Vagina (tissue), 2 donors: ENCODE data around the gene SLC36A4. TPM values are rescaled to one million over a fixed set of nuclear protein-coding genes. Genes with fewer than 3 reads are reported as not detected.

Source experiments
- DNase-seq, 2 donors: peaks; one replicate each; pipeline ENCODE4 v3.0.0-alpha.2; 2017; ENCODE audit errors: extremely low spot score in 2 of 2
- H3K27ac ChIP-seq: fragments of 200-600 bp; sonication (generic); one replicate; pipeline ENCODE4 v1.5.1; 2019
- H3K27me3 ChIP-seq: fragments of 200-600 bp; sonication (generic); one replicate; pipeline ENCODE4 v1.5.1; 2019
- H3K36me3 ChIP-seq, 2 donors: fragments of 200-600 bp; sonication (generic); one replicate each; pipeline ENCODE4 v1.5.1; 2017 to 2019
- H3K4me1 ChIP-seq: fragments of 200-600 bp; sonication (generic); one replicate; pipeline ENCODE4 v1.5.1; 2019
- H3K4me3 ChIP-seq, 2 donors: fragments of 200-600 bp; sonication (generic); 1 replicate in 1 of 2; 2 replicates in 1 of 2; pipeline ENCODE4 v1.5.1; 2016 to 2019
- H3K9me3 ChIP-seq: fragments of 200-600 bp; sonication (generic); one replicate; pipeline ENCODE4 v1.5.1; 2019
- POLR2A ChIP-seq, 2 donors: fragments of 450-650 bp; IDR thresholded peaks; one replicate each; pipeline ENCODE4 v1.6.1; 2017; ENCODE audit warnings: antibody characterized with exemption in 2 of 2, mild to moderate bottlenecking in 2 of 2, moderate library complexity in 2 of 2
- POLR2AphosphoS5 ChIP-seq, 2 donors: sonication (generic); formaldehyde crosslinking; IDR thresholded peaks; one replicate each; pipeline ENCODE4 v1.9.0; 2017; ENCODE audit warnings: antibody characterized with exemption in 2 of 2, mild to moderate bottlenecking in 2 of 2, low read depth in 1 of 2; ENCODE audit not compliant: insufficient read depth in 1 of 2
- intact Hi-C: fragments of 100-400 bp; cut with DNase I; formaldehyde crosslinking; loops from one replicate; pipeline ENCODE4 v1.15.1; 2023
- total RNA-seq: library from RNA; depleted of rRNA; stranded (reverse); fragments of >200 nt; gene quantifications from one replicate; pipeline ENCODE4 v1.2.3, GENCODE V29; 2016
- TF ChIP-seq, protein P1 (sequence below), 3 experiments: fragments of 450-650 bp in 2 of 3; fragments of 200-600 bp in 1 of 3; sonication (generic) in 1 of 3; IDR thresholded peaks; one replicate each; pipeline ENCODE4 v1.5.1; 2017 to 2019; ENCODE audit warnings: antibody characterized with exemption in 3 of 3, mild to moderate bottlenecking in 2 of 3, moderate library complexity in 2 of 3

Gene SLC36A4
- total RNA-seq, 1 donor from 2014 or later = 16.7 TPM

DNA sequence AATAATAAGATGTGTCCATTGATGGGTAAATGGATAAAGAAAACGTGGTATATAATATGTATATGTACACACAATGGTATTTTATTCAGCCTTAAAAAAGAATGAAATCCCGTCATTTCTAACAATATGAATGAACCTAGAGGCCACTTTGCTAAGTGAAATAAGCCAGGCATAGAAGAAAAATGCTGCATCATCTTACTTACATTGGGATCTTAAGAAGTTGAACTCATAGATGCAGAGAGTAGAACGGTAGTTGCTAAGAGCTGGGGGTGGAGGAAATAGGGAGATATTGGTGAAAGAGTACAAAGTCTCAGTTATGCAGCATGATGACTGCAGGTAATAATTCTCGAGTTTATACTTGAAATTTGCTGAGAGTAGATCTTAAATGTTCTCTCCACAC is 14.3 kb upstream of the SLC36A4 start:
- no peak overlapping the region for H3K27ac ChIP-seq
- intact Hi-C loops = no loop called here
- no peaks in the 10 kb centered on the region for H3K27me3 ChIP-seq
- TF ChIP-seq, protein P1, sequence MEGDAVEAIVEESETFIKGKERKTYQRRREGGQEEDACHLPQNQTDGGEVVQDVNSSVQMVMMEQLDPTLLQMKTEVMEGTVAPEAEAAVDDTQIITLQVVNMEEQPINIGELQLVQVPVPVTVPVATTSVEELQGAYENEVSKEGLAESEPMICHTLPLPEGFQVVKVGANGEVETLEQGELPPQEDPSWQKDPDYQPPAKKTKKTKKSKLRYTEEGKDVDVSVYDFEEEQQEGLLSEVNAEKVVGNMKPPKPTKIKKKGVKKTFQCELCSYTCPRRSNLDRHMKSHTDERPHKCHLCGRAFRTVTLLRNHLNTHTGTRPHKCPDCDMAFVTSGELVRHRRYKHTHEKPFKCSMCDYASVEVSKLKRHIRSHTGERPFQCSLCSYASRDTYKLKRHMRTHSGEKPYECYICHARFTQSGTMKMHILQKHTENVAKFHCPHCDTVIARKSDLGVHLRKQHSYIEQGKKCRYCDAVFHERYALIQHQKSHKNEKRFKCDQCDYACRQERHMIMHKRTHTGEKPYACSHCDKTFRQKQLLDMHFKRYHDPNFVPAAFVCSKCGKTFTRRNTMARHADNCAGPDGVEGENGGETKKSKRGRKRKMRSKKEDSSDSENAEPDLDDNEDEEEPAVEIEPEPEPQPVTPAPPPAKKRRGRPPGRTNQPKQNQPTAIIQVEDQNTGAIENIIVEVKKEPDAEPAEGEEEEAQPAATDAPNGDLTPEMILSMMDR (IDR thresholded peaks at IDR 0.05) = no peak
- TF ChIP-seq POLR2A (IDR thresholded peaks at IDR 0.05) = no peak
- no peak for TF ChIP-seq POLR2AphosphoS5 (IDR thresholded peaks at IDR 0.05; ENCODE audit: insufficient read depth in 1 of 2, low read depth in 1 of 2)
- peaks cover 4% of the 10 kb centered on the region for H3K9me3 ChIP-seq
- DNase-seq = no peak
- H3K4me1 ChIP-seq = no peaks in the 10 kb centered on the region
- no peaks in the 10 kb centered on the region for H3K36me3 ChIP-seq
- H3K4me3 ChIP-seq = no peak overlapping the region

DNA sequence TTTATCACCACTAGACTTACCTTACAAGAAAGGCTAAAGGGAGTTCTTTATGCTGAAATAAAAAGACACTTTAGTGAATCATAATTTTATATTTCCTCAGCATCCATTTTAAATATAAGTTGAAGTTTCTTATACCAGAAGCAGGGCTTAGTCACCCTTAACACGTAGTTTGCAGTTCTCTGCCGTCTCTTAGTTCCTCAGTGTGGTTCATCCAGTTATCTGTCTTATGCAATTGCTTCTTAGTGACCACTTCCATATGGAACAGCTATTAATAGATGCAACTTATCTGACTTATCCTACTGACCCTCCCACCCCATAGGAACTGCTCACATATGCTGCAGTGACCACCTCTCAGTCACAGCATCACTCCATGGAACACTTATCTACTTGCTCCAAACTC is 11.7 kb upstream of the SLC36A4 start:
- Histone ChIP-seq H3K4me1 (no peaks in the 10 kb centered on the region), H3K27ac (no peak overlapping the region), H3K27me3 (no peaks in the 10 kb centered on the region), H3K9me3 (peaks cover 4% of the 10 kb centered on the region), H3K4me3 (no peak overlapping the region), H3K36me3 (no peaks in the 10 kb centered on the region)
- intact Hi-C loops = no loop called here
- TF ChIP-seq POLR2AphosphoS5 (IDR thresholded peaks at IDR 0.05; ENCODE audit: insufficient read depth in 1 of 2, low read depth in 1 of 2) (no peak), POLR2A (IDR thresholded peaks at IDR 0.05) (no peak)
- TF ChIP-seq, protein P1 (IDR thresholded peaks at IDR 0.05) = no peak
- DNase-seq = no peak

DNA sequence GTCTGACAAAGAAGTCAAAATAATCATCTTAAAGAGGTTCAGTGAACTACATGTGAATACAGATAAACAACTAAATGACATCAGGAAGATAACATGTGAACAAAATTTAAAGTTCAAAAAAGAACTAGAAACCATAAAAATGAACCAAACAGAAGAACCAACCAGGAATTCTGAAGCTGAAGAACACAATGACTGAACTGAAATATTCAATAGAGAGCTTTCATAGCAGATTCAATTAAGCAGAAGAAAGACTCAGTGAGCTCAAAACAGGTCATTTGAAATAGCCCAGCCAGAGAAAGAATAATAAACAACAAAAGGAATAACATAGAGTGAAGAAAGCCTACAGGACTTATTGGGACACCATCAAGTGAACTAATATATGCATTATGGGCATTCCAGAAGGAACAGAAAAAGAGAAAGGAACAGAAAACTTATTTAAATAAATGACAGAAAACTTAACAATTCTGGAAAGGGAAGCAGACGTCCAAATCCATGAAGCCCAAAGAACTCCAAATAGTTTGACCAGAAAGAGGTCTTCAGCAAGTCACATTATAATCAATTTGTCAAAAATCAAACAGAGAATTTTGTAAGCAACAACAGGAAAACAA is 11.0 kb upstream of the SLC36A4 start:
- TF ChIP-seq, protein P1 (IDR thresholded peaks at IDR 0.05) = no peak
- TF ChIP-seq POLR2AphosphoS5 (IDR thresholded peaks at IDR 0.05; ENCODE audit: insufficient read depth in 1 of 2, low read depth in 1 of 2) = no peak
- TF ChIP-seq POLR2A (IDR thresholded peaks at IDR 0.05) = no peak

DNA sequence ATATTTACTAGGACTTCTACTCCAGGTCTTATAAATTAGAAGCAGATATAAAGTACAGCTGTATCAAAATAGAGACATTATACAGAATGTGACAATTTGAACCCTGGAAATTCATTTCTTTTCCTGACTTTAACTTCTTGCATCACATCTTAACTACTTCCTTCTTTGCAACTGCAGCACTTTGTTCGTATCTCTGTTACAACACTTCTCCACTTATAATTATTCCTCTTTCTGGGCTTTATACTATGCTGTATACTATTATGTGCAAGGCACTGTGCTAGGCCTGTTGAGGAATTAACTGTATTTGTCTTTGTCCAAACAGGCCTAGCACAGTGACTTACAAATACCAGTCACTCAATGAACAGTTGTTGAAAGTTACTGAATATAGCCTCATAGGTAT is 1.8 kb upstream of the SLC36A4 start:
- DNase-seq = no peak
- H3K36me3 ChIP-seq = no peaks in the 10 kb centered on the region
- no peaks in the 10 kb centered on the region for H3K27me3 ChIP-seq
- no peak for TF ChIP-seq POLR2A (IDR thresholded peaks at IDR 0.05)
- no peak overlapping the region for H3K27ac ChIP-seq
- H3K9me3 ChIP-seq = no peaks in the 10 kb centered on the region
- no peak overlapping the region for H3K4me3 ChIP-seq
- H3K4me1 ChIP-seq = peaks cover 8% of the 10 kb centered on the region
- intact Hi-C loops = loop anchor here (5.0 kb wide), 1 partner anchor 1438 kb away; no protein-coding TSS in a partner anchor

More for the DNA sequence above, 11.0 kb upstream of the SLC36A4 start:
- intact Hi-C loops = no loop called here
- peaks cover 4% of the 10 kb centered on the region for H3K9me3 ChIP-seq
- no peaks in the 10 kb centered on the region for H3K27me3 ChIP-seq
- no peak overlapping the region for H3K27ac ChIP-seq
- H3K36me3 ChIP-seq = no peaks in the 10 kb centered on the region
- no peaks in the 10 kb centered on the region for H3K4me1 ChIP-seq
- no peak for DNase-seq
- H3K4me3 ChIP-seq = no peak overlapping the region

DNA sequence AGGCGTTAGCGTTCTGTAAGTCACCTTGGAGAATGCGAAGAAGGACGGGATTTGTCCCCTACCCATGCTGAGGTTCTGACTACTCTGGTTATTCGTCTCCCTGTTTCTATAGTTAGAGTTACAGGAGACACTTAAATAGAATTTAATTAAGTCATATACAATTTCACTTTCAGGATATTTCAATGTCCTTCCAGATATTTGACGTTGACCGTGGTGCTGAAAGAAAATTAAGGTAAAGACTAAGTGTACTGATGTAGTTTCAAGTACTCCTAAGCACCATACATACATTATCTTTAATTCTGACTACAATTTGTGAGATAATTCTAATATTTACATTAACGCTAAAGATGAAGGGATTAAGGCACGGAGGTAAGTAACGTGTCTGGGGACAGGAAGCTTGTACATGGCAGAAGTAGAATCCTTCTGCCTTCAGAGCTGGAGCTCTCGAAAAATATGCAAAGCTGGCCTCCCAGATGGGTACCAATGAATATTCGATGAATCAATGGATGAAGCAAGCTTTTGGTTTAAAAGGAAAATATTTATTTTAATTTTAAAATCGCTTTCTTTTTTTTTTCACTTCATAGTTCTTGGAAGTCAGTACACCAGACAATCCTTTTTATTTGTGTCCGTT is 539 bp upstream of the SLC36A4 start:
- DNase-seq = no peak
- Histone ChIP-seq H3K27ac (peak overlapping the region; percentile 97), H3K4me1 (peaks cover 8% of the 10 kb centered on the region), H3K27me3 (no peaks in the 10 kb centered on the region), H3K4me3 (peak overlapping the region; percentile 77 to 96), H3K9me3 (no peaks in the 10 kb centered on the region), H3K36me3 (no peaks in the 10 kb centered on the region)
- TF ChIP-seq POLR2AphosphoS5 (IDR thresholded peaks at IDR 0.05; ENCODE audit: insufficient read depth in 1 of 2, low read depth in 1 of 2) = no peak
- intact Hi-C loops = loop anchor here (5.0 kb wide), 1 partner anchor 1439 kb away; no protein-coding TSS in a partner anchor

DNA sequence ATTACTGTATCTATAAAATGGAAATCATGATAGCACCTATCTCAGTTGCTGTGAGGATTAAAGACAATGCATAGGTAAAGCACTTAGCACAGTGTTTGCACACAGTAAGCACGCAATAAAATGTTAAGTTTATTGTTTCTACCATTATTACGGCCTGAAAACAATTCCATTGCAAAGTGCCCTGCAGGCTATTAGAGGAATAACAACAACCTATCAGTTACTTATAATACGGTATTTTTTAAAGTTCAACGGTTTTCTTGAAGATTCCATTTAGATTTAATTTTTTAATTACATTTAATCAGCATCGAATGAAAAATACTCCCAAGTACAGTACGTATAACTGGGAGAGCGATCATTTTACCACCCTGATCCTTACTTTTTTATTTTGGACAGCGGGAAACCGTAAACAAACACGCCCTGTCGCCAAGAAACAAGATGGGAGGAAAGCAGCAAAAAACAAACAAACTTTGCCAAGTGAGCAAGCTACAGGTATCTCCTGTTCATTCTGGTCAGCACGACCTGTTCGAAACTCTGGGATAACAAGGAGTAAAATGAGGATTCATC is 893 bp downstream of the SLC36A4 start:
- Histone ChIP-seq H3K4me3 (peak overlapping the region; percentile 77 to 96), H3K9me3 (no peaks in the 10 kb centered on the region), H3K36me3 (no peaks in the 10 kb centered on the region), H3K27me3 (no peaks in the 10 kb centered on the region), H3K4me1 (peaks cover 8% of the 10 kb centered on the region), H3K27ac (peak overlapping the region; percentile 97)
- TF ChIP-seq POLR2AphosphoS5 (IDR thresholded peaks at IDR 0.05; ENCODE audit: insufficient read depth in 1 of 2, low read depth in 1 of 2) = no peak
- TF ChIP-seq, protein P1 (IDR thresholded peaks at IDR 0.05) = peak in 1 of 3 experiments; percentile 10
- DNase-seq = no peak
- intact Hi-C loops = loop anchor here (5.0 kb wide), 1 partner anchor 1440 kb away; no protein-coding TSS in a partner anchor
